NCI-H2029 treated with DMSO at 0.1 percent for 48 hours (cell line): ENCODE measurements around the gene E2F3.
"Not testable (repeated sequence)": the region's sequence is repeated elsewhere in the genome, so short reads cannot be mapped to it uniquely, and the experiment has no call there.

Experiments
- DNase-seq: peaks from one replicate; lab custom pipeline; 2025; lab: John Stamatoyannopoulos, UW

Gene E2F3

GRCh38 chr6:20433929-20434328, 32.2 kb downstream of the E2F3 start:
- DNase-seq: no peak

- DNase-seq: no peak
Measured at GRCh38 chr6:20434766-20435165, 33.1 kb downstream of the E2F3 start.

- no peak for DNase-seq
Measured at GRCh38 chr6:20436719-20437118, 35.0 kb downstream of the E2F3 start.

- DNase-seq: no peak
Measured at GRCh38 chr6:20437639-20438038, 36.0 kb downstream of the E2F3 start.

GRCh38 chr6:20438462-20439070, 36.9 kb downstream of the E2F3 start:
- DNase-seq: no peak

- DNase-seq: no peak
Measured at GRCh38 chr6:20439558-20439957, 37.9 kb downstream of the E2F3 start.

GRCh38 chr6:20440296-20440695, 38.6 kb downstream of the E2F3 start:
- no peak for DNase-seq

- no peak for DNase-seq
Measured at GRCh38 chr6:20441236-20441635, 39.6 kb downstream of the E2F3 start.

- peak; percentile 85 for DNase-seq
Measured at GRCh38 chr6:20441921-20442320, 40.2 kb downstream of the E2F3 start.

- no peak for DNase-seq
Measured at GRCh38 chr6:20444786-20445271, 43.1 kb downstream of the E2F3 start.

- no peak for DNase-seq
Measured at GRCh38 chr6:20447157-20447556, 45.5 kb downstream of the E2F3 start.

GRCh38 chr6:20447581-20448132, 46.0 kb downstream of the E2F3 start:
- peak; percentile 40 for DNase-seq

GRCh38 chr6:20448828-20449227, 47.1 kb downstream of the E2F3 start:
- DNase-seq: no peak

GRCh38 chr6:20454204-20454824, 52.6 kb downstream of the E2F3 start:
- DNase-seq: no peak

- no peak for DNase-seq
Measured at GRCh38 chr6:20455251-20455940, 53.7 kb downstream of the E2F3 start.

- DNase-seq: no peak
Measured at GRCh38 chr6:20458027-20458894, 56.6 kb downstream of the E2F3 start.

- no peak for DNase-seq
Measured at GRCh38 chr6:20459682-20460081, 58.0 kb downstream of the E2F3 start.

- no peak for DNase-seq
Measured at GRCh38 chr6:20461576-20461975, 59.9 kb downstream of the E2F3 start.

GRCh38 chr6:20463396-20463795, 61.7 kb downstream of the E2F3 start:
- no peak for DNase-seq

- no peak for DNase-seq
Measured at GRCh38 chr6:20464041-20464440, 62.4 kb downstream of the E2F3 start.

- no peak for DNase-seq
Measured at GRCh38 chr6:20464847-20465246, 63.2 kb downstream of the E2F3 start.

GRCh38 chr6:20465616-20466015, 63.9 kb downstream of the E2F3 start:
- DNase-seq: not testable (repeated sequence)
